Neural progenitor cell (in vitro differentiated cells): ENCODE results near the gene COLEC12. TPM values are rescaled to one million over a fixed set of nuclear protein-coding genes. Genes with fewer than 3 reads are reported as not detected.

ENCODE experiments used
- DNase-seq: peaks from one replicate; pipeline ENCODE4 v3.0.0-alpha.2; 2016; ENCODE audit warnings: low spot score
- H2AFZ ChIP-seq: fragments of 200-600 bp; sonication (generic); replicated peaks from 2 replicates; pipeline ENCODE4 v1.6.1; 2016; ENCODE audit warnings: antibody characterized with exemption
- H3F3A ChIP-seq: fragments of 200-600 bp; sonication (generic); 2 replicates; pipeline ENCODE4 v1.6.1; 2016; ENCODE audit warnings: antibody characterized with exemption, low read depth
- H3K27ac ChIP-seq: fragments of 200-600 bp; sonication (generic); 2 replicates; pipeline ENCODE4 v1.5.1; 2016; ENCODE audit warnings: mild to moderate bottlenecking
- H3K27me3 ChIP-seq: fragments of 200-600 bp; sonication (generic); 2 replicates; pipeline ENCODE4 v1.6.1; 2016; ENCODE audit warnings: mild to moderate bottlenecking, moderate library complexity
- H3K36me3 ChIP-seq: fragments of 200-600 bp; sonication (generic); 2 replicates; pipeline ENCODE4 v1.5.1; 2016
- H3K4me1 ChIP-seq: fragments of 200-600 bp; sonication (generic); 2 replicates; pipeline ENCODE4 v1.6.1; 2016; ENCODE audit warnings: mixed run types
- H3K4me2 ChIP-seq: fragments of 200-600 bp; sonication (generic); 2 replicates; pipeline ENCODE4 v1.6.1; 2016
- H3K4me3 ChIP-seq: fragments of 200-600 bp; sonication (generic); 2 replicates; pipeline ENCODE4 v1.5.1; 2016
- H3K79me2 ChIP-seq: fragments of 200-600 bp; sonication (generic); 2 replicates; pipeline ENCODE4 v1.6.1; 2016; ENCODE audit warnings: low read depth
- H3K9ac ChIP-seq: fragments of 200-600 bp; sonication (generic); 2 replicates; pipeline ENCODE4 v1.6.1; 2016
- H3K9me3 ChIP-seq: fragments of 200-600 bp; sonication (generic); 2 replicates; pipeline ENCODE4 v1.5.1; 2016; ENCODE audit warnings: low read depth
- H4K20me1 ChIP-seq: fragments of 200-600 bp; sonication (generic); 2 replicates; pipeline ENCODE4 v1.6.1; 2016; ENCODE audit warnings: low read depth
- H3K27ac Mint-ChIP-seq: 3 replicates; pipeline ENCODE4 v1.8.0; 2021; ENCODE audit warnings: mixed read lengths
- H3K27me3 Mint-ChIP-seq: 2 replicates; pipeline ENCODE4 v1.8.0; 2022; ENCODE audit warnings: low read depth, mild to moderate bottlenecking, inconsistent platforms, moderate library complexity, mixed read lengths; ENCODE audit not compliant: insufficient read depth
- H3K36me3 Mint-ChIP-seq: 3 replicates; pipeline ENCODE4 v1.8.0; 2021; ENCODE audit warnings: mixed read lengths
- H3K4me1 Mint-ChIP-seq: 3 replicates; pipeline ENCODE4 v1.8.0; 2021; ENCODE audit warnings: mixed read lengths
- H3K4me3 Mint-ChIP-seq: 3 replicates; pipeline ENCODE4 v1.8.0; 2021; ENCODE audit warnings: mild to moderate bottlenecking, moderate library complexity, mixed read lengths
- H3K9me3 Mint-ChIP-seq: 3 replicates; pipeline ENCODE4 v1.8.0; 2020; ENCODE audit warnings: mixed read lengths
- CTCF ChIP-seq: fragments of 200-600 bp; sonication (generic); IDR thresholded peaks from 2 replicates; pipeline ENCODE4 v1.5.1; 2017; ENCODE audit warnings: antibody characterized with exemption, mild to moderate bottlenecking
- EZH2 ChIP-seq: fragments of 200-600 bp; sonication (generic); IDR thresholded peaks from 2 replicates; pipeline ENCODE4 v1.6.1; 2017; ENCODE audit warnings: antibody characterized with exemption, mild to moderate bottlenecking, moderate library complexity
- EZH2phosphoT487 ChIP-seq: fragments of 200-600 bp; sonication (generic); IDR thresholded peaks from 2 replicates; pipeline ENCODE4 v1.6.1; 2017; ENCODE audit warnings: antibody characterized with exemption
- total RNA-seq: library from RNA; depleted of rRNA; stranded (reverse); fragments of >200 nt; gene quantifications from 2 replicates; pipeline ENCODE4 v1.2.3, GENCODE V29; 2015; ENCODE audit warnings: low replicate concordance

The COLEC12 gene
- total RNA-seq, 1 donor from 2014 or later = 2.0 TPM

GRCh38 chr18:490024-490366 is 10.5 kb downstream of the COLEC12 start:
- Mint-ChIP-seq H3K36me3 (peaks cover 21% of the 10 kb centered on the region), H3K4me3 (no peak overlapping the region), H3K9me3 (peaks cover 18% of the 10 kb centered on the region), H3K27me3 (peaks cover 4% of the 10 kb centered on the region), H3K27ac (no peak overlapping the region), H3K4me1 (peaks cover 25% of the 10 kb centered on the region)
- Histone ChIP-seq H4K20me1 (no peaks in the 10 kb centered on the region), H3K9ac (no peak overlapping the region), H3K27ac (no peak overlapping the region), H3K4me2 (no peak overlapping the region), H3K9me3 (peaks cover 4% of the 10 kb centered on the region), H3K27me3 (no peaks in the 10 kb centered on the region), H3K36me3 (no peaks in the 10 kb centered on the region), H2AFZ (no peak overlapping the region), H3F3A (no peaks in the 10 kb centered on the region), H3K4me1 (peaks cover 11% of the 10 kb centered on the region), H3K4me3 (no peak overlapping the region), H3K79me2 (no peaks in the 10 kb centered on the region)
- DNase-seq = no peak
- TF ChIP-seq EZH2 = no peak
- no peak for TF ChIP-seq CTCF
- no peak for TF ChIP-seq EZH2phosphoT487

GRCh38 chr18:489244-490023 is 11.1 kb downstream of the COLEC12 start:
- Histone ChIP-seq H3K4me3 (no peak overlapping the region), H3F3A (no peaks in the 10 kb centered on the region), H4K20me1 (no peaks in the 10 kb centered on the region), H3K79me2 (no peaks in the 10 kb centered on the region), H3K36me3 (no peaks in the 10 kb centered on the region), H3K9me3 (peaks cover 4% of the 10 kb centered on the region), H3K9ac (no peak overlapping the region), H3K4me2 (no peak overlapping the region), H3K27me3 (no peaks in the 10 kb centered on the region), H2AFZ (no peak overlapping the region), H3K4me1 (peaks cover 6% of the 10 kb centered on the region), H3K27ac (no peak overlapping the region)
- Mint-ChIP-seq H3K4me1 (peaks cover 25% of the 10 kb centered on the region), H3K27me3 (peaks cover 4% of the 10 kb centered on the region), H3K27ac (no peak overlapping the region), H3K9me3 (peaks cover 18% of the 10 kb centered on the region), H3K4me3 (no peak overlapping the region), H3K36me3 (peaks cover 23% of the 10 kb centered on the region)
- TF ChIP-seq EZH2phosphoT487 (no peak), EZH2 (no peak), CTCF (no peak)
- DNase-seq = no peak

GRCh38 chr18:486929-487740 is 13.4 kb downstream of the COLEC12 start:
- Mint-ChIP-seq H3K4me1 (peaks cover 20% of the 10 kb centered on the region), H3K4me3 (no peak overlapping the region), H3K36me3 (peaks cover 23% of the 10 kb centered on the region), H3K9me3 (peaks cover 18% of the 10 kb centered on the region), H3K27me3 (peaks cover 6% of the 10 kb centered on the region), H3K27ac (no peak overlapping the region)
- no peak overlapping the region for H3K9ac ChIP-seq
- peaks cover 4% of the 10 kb centered on the region for H3K9me3 ChIP-seq
- H3K4me2 ChIP-seq = no peak overlapping the region
- no peaks in the 10 kb centered on the region for H3K4me1 ChIP-seq
- H3K27ac ChIP-seq = no peak overlapping the region
- H4K20me1 ChIP-seq = no peaks in the 10 kb centered on the region
- no peak overlapping the region for H2AFZ ChIP-seq
- H3F3A ChIP-seq = no peaks in the 10 kb centered on the region
- DNase-seq = no peak
- H3K36me3 ChIP-seq = no peaks in the 10 kb centered on the region
- no peaks in the 10 kb centered on the region for H3K27me3 ChIP-seq
- no peaks in the 10 kb centered on the region for H3K79me2 ChIP-seq
- no peak overlapping the region for H3K4me3 ChIP-seq
- no peak for TF ChIP-seq CTCF
